Liver (tissue), 9 donors: Measurements from ENCODE around the gene TM7SF2. TPM values are rescaled to one million over a fixed set of nuclear protein-coding genes. Genes with fewer than 3 reads are reported as not detected.
A peak's percentile ranks its signal among the peaks of the same experiment; 100 is the strongest.
"Not testable (repeated sequence)": the region's sequence is repeated elsewhere in the genome, so short reads cannot be mapped to it uniquely, and the experiment has no call there.

Experiments used
- DNase-seq: peaks from one replicate; pipeline ENCODE4 v3.0.0-alpha.2; 2017; ENCODE audit warnings: low spot score
- H3K27ac ChIP-seq, 2 donors: one replicate each; pipeline ENCODE4 v1.7.0; 2013; ENCODE audit warnings: inconsistent platforms in 2 of 2, low read length in 2 of 2, control low read depth in 1 of 2, low read depth in 1 of 2, mild to moderate bottlenecking in 1 of 2
- H3K27me3 ChIP-seq, 4 donors: one replicate each; pipeline versions ENCODE4 v1.6.1 to v1.7.0; 2013; ENCODE audit warnings: low read length in 3 of 4, inconsistent platforms in 1 of 4, mild to moderate bottlenecking in 1 of 4, moderate library complexity in 1 of 4; ENCODE audit not compliant: control insufficient read depth in 4 of 4, insufficient read depth in 4 of 4
- H3K36me3 ChIP-seq, 4 donors: one replicate each; pipeline versions ENCODE4 v1.6.1 to v1.7.0; 2013; ENCODE audit warnings: low read length in 3 of 4, mild to moderate bottlenecking in 3 of 4, low read depth in 1 of 4, moderate library complexity in 1 of 4; ENCODE audit not compliant: control insufficient read depth in 4 of 4, insufficient read depth in 3 of 4
- H3K4me1 ChIP-seq, 4 donors: one replicate each; pipeline versions ENCODE4 v1.6.1 to v1.7.0; 2013; ENCODE audit warnings: low read length in 3 of 4, mild to moderate bottlenecking in 3 of 4, moderate library complexity in 1 of 4; ENCODE audit not compliant: control insufficient read depth in 4 of 4, insufficient read depth in 4 of 4
- H3K4me3 ChIP-seq, 3 donors: one replicate each; pipeline versions ENCODE4 v1.6.1 to v1.7.0; 2013; ENCODE audit warnings: low read length in 3 of 3, control low read depth in 1 of 3, low read depth in 1 of 3, mild to moderate bottlenecking in 1 of 3
- H3K9ac ChIP-seq, 2 donors: one replicate each; pipeline ENCODE4 v1.7.0; 2013; ENCODE audit warnings: low read length in 2 of 2, mild to moderate bottlenecking in 2 of 2, moderate library complexity in 2 of 2, control low read depth in 1 of 2, low read depth in 1 of 2
- H3K9me3 ChIP-seq, 4 donors: one replicate each; pipeline versions ENCODE4 v1.6.1 to v1.7.0; 2013; ENCODE audit warnings: low read length in 3 of 4; ENCODE audit not compliant: control insufficient read depth in 4 of 4
- EGR1 ChIP-seq, 2 donors: IDR thresholded peaks; 2 replicates each; pipeline ENCODE4 v1.6.1; 2016 to 2018; ENCODE audit warnings: antibody characterized with exemption in 2 of 2, low read depth in 2 of 2
- FOXA1 ChIP-seq: IDR thresholded peaks from 2 replicates; pipeline ENCODE4 v1.6.1; 2016; ENCODE audit warnings: antibody characterized with exemption
- FOXA2 ChIP-seq: IDR thresholded peaks from 2 replicates; pipeline ENCODE4 v1.6.1; 2016; ENCODE audit warnings: antibody characterized with exemption
- GABPA ChIP-seq, 2 donors: IDR thresholded peaks in 1 of 2; conservative IDR thresholded peaks in 1 of 2; 2 replicates each; pipeline ENCODE4 v1.6.1; 2016; ENCODE audit warnings: antibody characterized with exemption in 2 of 2, mild to moderate bottlenecking in 1 of 2, moderate library complexity in 1 of 2
- HNF4A ChIP-seq, 2 donors: conservative IDR thresholded peaks; 2 replicates each; pipeline ENCODE4 v1.6.1; 2016; ENCODE audit warnings: antibody characterized with exemption in 2 of 2, mild to moderate bottlenecking in 2 of 2
- HNF4G ChIP-seq: IDR thresholded peaks from 2 replicates; pipeline ENCODE4 v1.6.1; 2016; ENCODE audit warnings: antibody characterized with exemption
- JUND ChIP-seq, 2 donors: IDR thresholded peaks; 2 replicates each; pipeline ENCODE4 v1.6.1; 2016; ENCODE audit warnings: antibody characterized with exemption in 2 of 2
- RAD21 ChIP-seq, 2 donors: IDR thresholded peaks; 2 replicates each; pipeline ENCODE4 v1.6.1; 2016; ENCODE audit warnings: antibody characterized with exemption in 2 of 2, mild to moderate bottlenecking in 2 of 2
- RXRA ChIP-seq, 2 donors: IDR thresholded peaks; 2 replicates each; pipeline ENCODE4 v1.6.1; 2017 to 2018; ENCODE audit warnings: antibody characterized with exemption in 2 of 2, mild to moderate bottlenecking in 1 of 2
- SP1 ChIP-seq: IDR thresholded peaks from 2 replicates; pipeline ENCODE4 v1.6.1; 2018; ENCODE audit warnings: antibody characterized with exemption, mild to moderate bottlenecking
- YY1 ChIP-seq: IDR thresholded peaks from 2 replicates; pipeline ENCODE4 v1.6.1; 2016; ENCODE audit warnings: antibody characterized with exemption, mild to moderate bottlenecking
- WGBS: extraction: QIAGEN DNeasy Blood & Tissue Kit; methylation state at CpG from one replicate; pipeline ENCODE4 v1.1.7; 2013; 5-methylcytosine and 5-hydroxymethylcytosine counted together
- polyA plus RNA-seq, 2 donors: library from polyadenylated mRNA; stranded (reverse) in 1 of 2; unstranded in 1 of 2; fragments of 200-250 nt in 1 of 2; fragments of >200 nt in 1 of 2; fragmentation: Nextera tagmentation in 1 of 2; extraction: Ambion mirVana in 1 of 2; gene quantifications; one replicate each; pipeline versions ENCODE4 v1.2.1 to v1.2.3, GENCODE V29; 2013 to 2015
- total RNA-seq, 2 donors: library from RNA; depleted of rRNA; stranded (reverse); fragments of >200 nt; gene quantifications; one replicate each; pipeline ENCODE4 v1.2.3, GENCODE V29; 2014
- TF ChIP-seq, protein P1 (sequence below): IDR thresholded peaks from 2 replicates; pipeline ENCODE4 v1.6.1; 2016; ENCODE audit warnings: antibody characterized with exemption, mild to moderate bottlenecking
- TF ChIP-seq, protein P2 (sequence below): IDR thresholded peaks from 2 replicates; pipeline ENCODE4 v1.6.1; 2016; ENCODE audit warnings: antibody characterized with exemption
- TF ChIP-seq, protein P3 (sequence below): IDR thresholded peaks from 2 replicates; pipeline ENCODE4 v1.6.1; 2016; ENCODE audit warnings: antibody characterized with exemption
- TF ChIP-seq, protein P4 (sequence below): IDR thresholded peaks from 2 replicates; pipeline ENCODE4 v1.6.1; 2016; ENCODE audit warnings: antibody characterized with exemption
- donor health status: healthy.
- donor health status: healthy.
- donor health status: healthy.
- donor health status: healthy.
- donor health status: healthy.

TM7SF2 gene
- total and polyA plus RNA-seq, 4 donors = 39.0 to 337 (median 89.1) TPM

- TF ChIP-seq, protein P1, sequence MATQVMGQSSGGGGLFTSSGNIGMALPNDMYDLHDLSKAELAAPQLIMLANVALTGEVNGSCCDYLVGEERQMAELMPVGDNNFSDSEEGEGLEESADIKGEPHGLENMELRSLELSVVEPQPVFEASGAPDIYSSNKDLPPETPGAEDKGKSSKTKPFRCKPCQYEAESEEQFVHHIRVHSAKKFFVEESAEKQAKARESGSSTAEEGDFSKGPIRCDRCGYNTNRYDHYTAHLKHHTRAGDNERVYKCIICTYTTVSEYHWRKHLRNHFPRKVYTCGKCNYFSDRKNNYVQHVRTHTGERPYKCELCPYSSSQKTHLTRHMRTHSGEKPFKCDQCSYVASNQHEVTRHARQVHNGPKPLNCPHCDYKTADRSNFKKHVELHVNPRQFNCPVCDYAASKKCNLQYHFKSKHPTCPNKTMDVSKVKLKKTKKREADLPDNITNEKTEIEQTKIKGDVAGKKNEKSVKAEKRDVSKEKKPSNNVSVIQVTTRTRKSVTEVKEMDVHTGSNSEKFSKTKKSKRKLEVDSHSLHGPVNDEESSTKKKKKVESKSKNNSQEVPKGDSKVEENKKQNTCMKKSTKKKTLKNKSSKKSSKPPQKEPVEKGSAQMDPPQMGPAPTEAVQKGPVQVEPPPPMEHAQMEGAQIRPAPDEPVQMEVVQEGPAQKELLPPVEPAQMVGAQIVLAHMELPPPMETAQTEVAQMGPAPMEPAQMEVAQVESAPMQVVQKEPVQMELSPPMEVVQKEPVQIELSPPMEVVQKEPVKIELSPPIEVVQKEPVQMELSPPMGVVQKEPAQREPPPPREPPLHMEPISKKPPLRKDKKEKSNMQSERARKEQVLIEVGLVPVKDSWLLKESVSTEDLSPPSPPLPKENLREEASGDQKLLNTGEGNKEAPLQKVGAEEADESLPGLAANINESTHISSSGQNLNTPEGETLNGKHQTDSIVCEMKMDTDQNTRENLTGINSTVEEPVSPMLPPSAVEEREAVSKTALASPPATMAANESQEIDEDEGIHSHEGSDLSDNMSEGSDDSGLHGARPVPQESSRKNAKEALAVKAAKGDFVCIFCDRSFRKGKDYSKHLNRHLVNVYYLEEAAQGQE = no peak
- TF ChIP-seq, protein P2, sequence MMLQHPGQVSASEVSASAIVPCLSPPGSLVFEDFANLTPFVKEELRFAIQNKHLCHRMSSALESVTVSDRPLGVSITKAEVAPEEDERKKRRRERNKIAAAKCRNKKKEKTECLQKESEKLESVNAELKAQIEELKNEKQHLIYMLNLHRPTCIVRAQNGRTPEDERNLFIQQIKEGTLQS = no peak
- TF ChIP-seq HNF4A (conservative IDR thresholded peaks at IDR 0.05) (no peak), EGR1 (IDR thresholded peaks at IDR 0.05; ENCODE audit: low read depth in 2 of 2) (no peak), FOXA2 (no peak), FOXA1 (no peak), HNF4G (no peak), RAD21 (IDR thresholded peaks at IDR 0.05) (no peak)
Observed at GRCh38 chr11:65148657-65149056, 37.0 kb downstream of the TM7SF2 start (continued).

DNA sequence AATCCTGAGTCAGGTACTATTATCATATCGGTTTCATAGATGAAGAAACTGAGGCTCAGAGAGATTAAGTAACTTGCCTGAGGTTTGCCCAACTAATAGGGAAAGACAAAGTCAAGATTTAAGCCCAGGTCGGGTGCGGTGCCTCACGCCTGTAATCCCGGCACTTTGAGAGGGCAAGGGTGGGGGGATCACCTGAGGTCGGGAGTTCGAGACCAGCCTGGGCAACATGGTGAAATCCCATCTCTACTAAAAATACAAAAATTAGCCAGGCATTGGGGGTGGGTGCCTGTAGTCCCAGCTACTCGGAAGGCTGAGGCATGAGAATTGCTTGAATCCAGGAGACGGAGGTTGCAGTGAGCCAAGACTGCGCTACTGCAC, 38.4 kb downstream of the TM7SF2 start:
- H3K36me3 ChIP-seq, DNase-seq, H3K9ac ChIP-seq, H3K4me3 ChIP-seq, H3K27me3 ChIP-seq, H3K9me3 ChIP-seq: not testable (repeated sequence)
- 83% methylated on average over 10 of the region's 10 CpGs for WGBS
- peak overlapping the region in 1 of 2 donors; percentile 69 for H3K27ac ChIP-seq
- H3K4me1 ChIP-seq = peaks cover 9 to 39% (median 36%) of the 10 kb centered on the region in 4 donors

GRCh38 chr11:65150509-65151299, 39.0 kb downstream of the TM7SF2 start:
- Histone ChIP-seq H3K9ac (no peak overlapping the region), H3K4me3 (no peak overlapping the region), H3K9me3 (no peaks in the 10 kb centered on the region), H3K27ac (peak overlapping the region; percentile 69 to 81), H3K4me1 (peaks cover 9 to 33% (median 30%) of the 10 kb centered on the region in 4 donors), H3K27me3 (no peaks in the 10 kb centered on the region), H3K36me3 (no peaks in the 10 kb centered on the region)
- TF ChIP-seq RXRA (IDR thresholded peaks at IDR 0.05) (peak; percentile 64 to 70), SP1 (peak; percentile 51), HNF4A (conservative IDR thresholded peaks at IDR 0.05) (peak; percentile 58 to 67), FOXA1 (no peak), GABPA (IDR thresholded peaks at IDR 0.05 in 1 of 2, conservative IDR thresholded peaks at IDR 0.05 in 1 of 2) (no peak), YY1 (peak; percentile 39), HNF4G (no peak), RAD21 (IDR thresholded peaks at IDR 0.05) (peak in 1 of 2 donors; percentile 41), JUND (IDR thresholded peaks at IDR 0.05) (peak; percentile 40 to 77)
- TF ChIP-seq, protein P3, sequence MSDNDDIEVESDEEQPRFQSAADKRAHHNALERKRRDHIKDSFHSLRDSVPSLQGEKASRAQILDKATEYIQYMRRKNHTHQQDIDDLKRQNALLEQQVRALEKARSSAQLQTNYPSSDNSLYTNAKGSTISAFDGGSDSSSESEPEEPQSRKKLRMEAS = peak; percentile 35
- TF ChIP-seq, protein P4, sequence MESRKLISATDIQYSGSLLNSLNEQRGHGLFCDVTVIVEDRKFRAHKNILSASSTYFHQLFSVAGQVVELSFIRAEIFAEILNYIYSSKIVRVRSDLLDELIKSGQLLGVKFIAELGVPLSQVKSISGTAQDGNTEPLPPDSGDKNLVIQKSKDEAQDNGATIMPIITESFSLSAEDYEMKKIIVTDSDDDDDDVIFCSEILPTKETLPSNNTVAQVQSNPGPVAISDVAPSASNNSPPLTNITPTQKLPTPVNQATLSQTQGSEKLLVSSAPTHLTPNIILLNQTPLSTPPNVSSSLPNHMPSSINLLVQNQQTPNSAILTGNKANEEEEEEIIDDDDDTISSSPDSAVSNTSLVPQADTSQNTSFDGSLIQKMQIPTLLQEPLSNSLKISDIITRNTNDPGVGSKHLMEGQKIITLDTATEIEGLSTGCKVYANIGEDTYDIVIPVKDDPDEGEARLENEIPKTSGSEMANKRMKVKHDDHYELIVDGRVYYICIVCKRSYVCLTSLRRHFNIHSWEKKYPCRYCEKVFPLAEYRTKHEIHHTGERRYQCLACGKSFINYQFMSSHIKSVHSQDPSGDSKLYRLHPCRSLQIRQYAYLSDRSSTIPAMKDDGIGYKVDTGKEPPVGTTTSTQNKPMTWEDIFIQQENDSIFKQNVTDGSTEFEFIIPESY = peak; percentile 25
- no peak for DNase-seq
- 36% methylated on average over 12 of the region's 12 CpGs for WGBS
